ENCODE data around the gene TMEM208. TPM values are rescaled to one million over a fixed set of nuclear protein-coding genes. Genes with fewer than 3 reads are reported as not detected.

TMEM208 gene
- total RNA-seq, 1 donor from 2014 or later: 23.6 TPM

GRCh38 chr16:67277294-67277998 lies 50.5 kb downstream of the TMEM208 start:
- DNase-seq (ENCODE audit: low read depth in 2 of 2): peak; percentile 66 to 89

GRCh38 chr16:67277999-67278772 lies 51.3 kb downstream of the TMEM208 start:
- DNase-seq (ENCODE audit: low read depth in 2 of 2): peak in 1 of 2 donors; percentile 71

Other genes with a start within 250 kb of the TMEM208 start
- 1.0 and 1.6 TPM in 2 replicates for gene CES4A, start 238.5 kb upstream of the TMEM208 start, total RNA-seq
- gene CBFB, start 198.0 kb upstream of the TMEM208 start, total RNA-seq: 44.8 and 51.1 TPM in 2 replicates
- 9.6 and 15.0 TPM in 2 replicates for gene PHAF1, start 117.2 kb upstream of the TMEM208 start, total RNA-seq
- 2.4 and 6.3 TPM in 2 replicates for gene B3GNT9, start 76.1 kb upstream of the TMEM208 start, total RNA-seq
- gene TRADD, start 67.2 kb upstream of the TMEM208 start, total RNA-seq: 12.1 and 17.2 TPM in 2 replicates
- gene FBXL8, start 67.2 kb upstream of the TMEM208 start, total RNA-seq: 4.2 and 7.1 TPM in 2 replicates
- gene HSF4, start 62.4 kb upstream of the TMEM208 start, total RNA-seq: 0.77 and 1.1 TPM in 2 replicates
- 5.8 and 6.8 TPM in 2 replicates for gene NOL3, start 56.6 kb upstream of the TMEM208 start, total RNA-seq
- gene MATCAP1, start 43.2 kb upstream of the TMEM208 start, total RNA-seq: 6.7 and 8.1 TPM in 2 replicates
- 38.8 and 57.7 TPM in 2 replicates for gene EXOC3L1, start 37.0 kb upstream of the TMEM208 start, total RNA-seq
- gene E2F4, start 35.0 kb upstream of the TMEM208 start, total RNA-seq: 58.8 and 64.5 TPM in 2 replicates
- 0.64 and 1.0 TPM in 2 replicates for gene ELMO3, start 28.0 kb upstream of the TMEM208 start, total RNA-seq
- 15.0 and 18.2 TPM in 2 replicates for gene FHOD1, start 20.4 kb downstream of the TMEM208 start, total RNA-seq
- 0.39 and 0.51 TPM in 2 replicates for gene SLC9A5, start 21.8 kb downstream of the TMEM208 start, total RNA-seq
- 9.2 and 11.6 TPM in 2 replicates for gene PLEKHG4, start 52.4 kb downstream of the TMEM208 start, total RNA-seq
- gene KCTD19, start 99.6 kb downstream of the TMEM208 start, total RNA-seq: under 0.01 TPM in 1 of 2 replicates, not detected in the other
- under 0.01 and 0.13 TPM in 2 replicates for gene LRRC36, start 99.7 kb downstream of the TMEM208 start, total RNA-seq
- gene TPPP3, start 166.4 kb downstream of the TMEM208 start, total RNA-seq: under 0.01 TPM in 2 replicates
- gene ZDHHC1, start 189.3 kb downstream of the TMEM208 start, total RNA-seq: 3.1 and 6.4 TPM in 2 replicates
- gene HSD11B2, start 204.0 kb downstream of the TMEM208 start, total RNA-seq: not detected in 2 replicates

Data from dermis microvascular lymphatic vessel endothelial cell (primary cell).